Fibroblast of lung (primary cell): ENCODE results near the gene NDUFA12. TPM values are rescaled to one million over a fixed set of nuclear protein-coding genes. Genes with fewer than 3 reads are reported as not detected.

Experiments used
- DNase-seq, 2 donors: peaks; one replicate each; pipeline versions ENCODE4 v3.0.0 to v3.0.0-alpha.2; 2010; ENCODE audit warnings: low read depth in 2 of 2
- H2AFZ ChIP-seq: 2 replicates; pipeline ENCODE4 v1.5.1; 2012; ENCODE audit warnings: low read length, control low read depth, inconsistent platforms
- H3K27ac ChIP-seq: 2 replicates; pipeline ENCODE4 v1.5.1; 2011; ENCODE audit warnings: low read length, control low read depth; ENCODE audit not compliant: insufficient read depth
- H3K27me3 ChIP-seq: 2 replicates; pipeline ENCODE4 v1.5.1; 2011; ENCODE audit warnings: mild to moderate bottlenecking, low read length; ENCODE audit not compliant: control insufficient read depth, insufficient read depth
- H3K36me3 ChIP-seq: 2 replicates; pipeline ENCODE4 v1.5.1; 2011; ENCODE audit warnings: low read length; ENCODE audit not compliant: control insufficient read depth, insufficient read depth
- H3K4me1 ChIP-seq: 2 replicates; pipeline ENCODE4 v1.5.1; 2011; ENCODE audit warnings: low read length; ENCODE audit not compliant: control insufficient read depth, insufficient read depth; ENCODE audit errors: extremely low read depth
- H3K4me2 ChIP-seq: 2 replicates; pipeline ENCODE4 v1.5.1; 2011; ENCODE audit warnings: low read length, control low read depth; ENCODE audit not compliant: insufficient read depth; ENCODE audit errors: extremely low read depth
- H3K4me3 ChIP-seq, 4 experiments: fragments of 200-600 bp in 1 of 4; sonication (generic) in 1 of 4; replicated peaks in 1 of 4; 2 replicates each; pipeline ENCODE4 v1.5.1; 2011 to 2016; ENCODE audit warnings: low read length in 4 of 4, low read depth in 3 of 4, mild to moderate bottlenecking in 3 of 4, control low read depth in 2 of 4, inconsistent platforms in 1 of 4, mixed read lengths in 1 of 4; ENCODE audit not compliant: insufficient read depth in 1 of 4; ENCODE audit errors: control extremely low read depth in 1 of 4
- H3K79me2 ChIP-seq: 2 replicates; pipeline ENCODE4 v1.5.1; 2012; ENCODE audit warnings: mild to moderate bottlenecking, low read length, inconsistent platforms; ENCODE audit not compliant: control insufficient read depth, insufficient read depth
- H3K9ac ChIP-seq: 2 replicates; pipeline ENCODE4 v1.5.1; 2011; ENCODE audit warnings: mild to moderate bottlenecking, low read length, control low read depth; ENCODE audit not compliant: insufficient read depth
- H3K9me3 ChIP-seq: 2 replicates; pipeline ENCODE4 v1.5.1; 2012; ENCODE audit warnings: low read depth, low read length; ENCODE audit not compliant: control insufficient read depth, insufficient read depth
- H4K20me1 ChIP-seq: 2 replicates; pipeline ENCODE4 v1.5.1; 2011; ENCODE audit warnings: low read length; ENCODE audit not compliant: control insufficient read depth, insufficient read depth; ENCODE audit errors: extremely low read depth
- CTCF ChIP-seq, 2 donors: IDR thresholded peaks in 1 of 2; conservative IDR thresholded peaks in 1 of 2; 1 replicate in 1 of 2; 2 replicates in 1 of 2; pipeline ENCODE4 v1.5.1; 2011 to 2012; ENCODE audit warnings: low read length in 2 of 2, control low read depth in 1 of 2, inconsistent platforms in 1 of 2, low read depth in 1 of 2, mild to moderate bottlenecking in 1 of 2
- EZH2 ChIP-seq: IDR thresholded peaks from 2 replicates; pipeline ENCODE4 v1.5.1; 2012; ENCODE audit warnings: low read length, control low read depth, mild to moderate bottlenecking; ENCODE audit errors: missing control alignments
- polyA plus RNA-seq, 2 donors: library from polyadenylated mRNA; depleted of rRNA in 1 of 2; stranded (reverse) in 1 of 2; unstranded in 1 of 2; fragments of >200 nt; gene quantifications; 2 replicates each; pipeline ENCODE4 v1.2.1, GENCODE V29; 2011 to 2012; ENCODE audit warnings: missing spikeins in 1 of 2
- total RNA-seq: library from RNA; depleted of rRNA; stranded (reverse); fragments of >200 nt; gene quantifications from 2 replicates; pipeline ENCODE4 v1.2.1, GENCODE V29; 2014

The NDUFA12 gene
- total and polyA plus RNA-seq, 2 donors (not counting 1 experiment from before 2014, with no cell fraction given): 102 to 210 TPM

DNA sequence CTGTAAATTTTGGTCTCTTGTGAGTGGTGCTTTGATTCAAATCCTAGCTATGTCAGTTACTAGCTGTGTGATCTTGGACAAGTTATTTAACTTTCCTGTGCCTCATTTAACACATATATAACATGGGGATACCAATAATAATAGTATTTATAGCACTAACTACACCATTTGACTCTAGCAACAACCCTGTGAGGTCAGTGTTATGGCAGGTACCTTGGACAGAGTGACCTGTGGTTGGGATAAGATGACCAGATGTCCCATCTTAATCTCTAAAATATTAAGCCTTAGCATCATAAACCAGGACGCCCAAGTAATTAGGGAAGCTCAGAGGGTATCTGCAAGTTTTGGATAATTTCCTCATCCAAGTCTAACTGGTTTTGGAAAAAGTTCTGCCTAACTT is 73.7 kb downstream of the NDUFA12 start:
- no peak overlapping the region for H3K4me3 ChIP-seq
- H2AFZ ChIP-seq: no peak overlapping the region
- H3K27ac ChIP-seq: no peak overlapping the region
- H3K9ac ChIP-seq: no peak overlapping the region
- no peak overlapping the region for H3K4me2 ChIP-seq
- no peaks in the 10 kb centered on the region for H3K9me3 ChIP-seq
- H4K20me1 ChIP-seq: no peaks in the 10 kb centered on the region
- DNase-seq: no peak
- no peaks in the 10 kb centered on the region for H3K79me2 ChIP-seq
- H3K27me3 ChIP-seq: peaks cover 3% of the 10 kb centered on the region
- TF ChIP-seq EZH2 (no peak), CTCF (conservative IDR thresholded peaks at IDR 0.05 in 1 of 2, IDR thresholded peaks at IDR 0.05 in 1 of 2; ENCODE audit: low read depth in 1 of 2, low read length in 2 of 2) (no peak)
- H3K4me1 ChIP-seq: no peaks in the 10 kb centered on the region
- no peaks in the 10 kb centered on the region for H3K36me3 ChIP-seq

- H3K36me3 ChIP-seq: no peaks in the 10 kb centered on the region
- no peak overlapping the region for H3K4me3 ChIP-seq
- H3K27me3 ChIP-seq: no peaks in the 10 kb centered on the region
- H3K9ac ChIP-seq: no peak overlapping the region
- H3K27ac ChIP-seq: no peak overlapping the region
- TF ChIP-seq CTCF (conservative IDR thresholded peaks at IDR 0.05 in 1 of 2, IDR thresholded peaks at IDR 0.05 in 1 of 2; ENCODE audit: low read depth in 1 of 2, low read length in 2 of 2) (no peak), EZH2 (no peak)
- no peak overlapping the region for H3K4me2 ChIP-seq
- H3K79me2 ChIP-seq: no peaks in the 10 kb centered on the region
- H4K20me1 ChIP-seq: no peaks in the 10 kb centered on the region
- H2AFZ ChIP-seq: no peak overlapping the region
- no peaks in the 10 kb centered on the region for H3K9me3 ChIP-seq
- H3K4me1 ChIP-seq: no peaks in the 10 kb centered on the region
- DNase-seq: no peak
Observed at GRCh38 chr12:94925729-94926128, 77.8 kb downstream of the NDUFA12 start.

DNA sequence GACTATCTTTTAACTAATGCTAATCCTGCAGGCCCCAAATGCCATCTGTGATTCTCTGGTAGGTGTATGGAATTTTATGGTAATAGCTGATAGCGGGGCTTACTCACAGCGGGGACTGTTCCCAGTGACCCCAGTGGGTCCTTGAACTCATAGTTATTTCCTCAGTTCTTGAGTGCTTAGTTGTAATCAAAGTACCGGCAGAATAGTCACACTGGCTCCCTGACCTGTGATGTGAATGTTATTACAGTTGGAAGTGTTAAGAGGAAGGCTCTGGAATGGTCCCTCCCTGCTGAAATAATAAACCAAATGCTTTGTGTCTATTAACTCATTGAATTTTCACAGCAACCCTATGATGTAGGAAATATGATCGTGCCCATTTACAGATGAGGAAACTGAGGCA is 78.3 kb downstream of the NDUFA12 start:
- H3K79me2 ChIP-seq: no peaks in the 10 kb centered on the region
- H3K9me3 ChIP-seq: no peaks in the 10 kb centered on the region
- no peaks in the 10 kb centered on the region for H4K20me1 ChIP-seq
- no peak overlapping the region for H2AFZ ChIP-seq
- TF ChIP-seq CTCF (conservative IDR thresholded peaks at IDR 0.05 in 1 of 2, IDR thresholded peaks at IDR 0.05 in 1 of 2; ENCODE audit: low read depth in 1 of 2, low read length in 2 of 2) (no peak), EZH2 (no peak)
- H3K4me3 ChIP-seq: no peak overlapping the region
- no peaks in the 10 kb centered on the region for H3K27me3 ChIP-seq
- H3K27ac ChIP-seq: no peak overlapping the region
- H3K4me1 ChIP-seq: no peaks in the 10 kb centered on the region
- no peaks in the 10 kb centered on the region for H3K36me3 ChIP-seq
- no peak overlapping the region for H3K9ac ChIP-seq
- DNase-seq: no peak
- no peak overlapping the region for H3K4me2 ChIP-seq
